GM19238 (cell line): ENCODE results near the gene SDR42E1.
"Not testable (repeated sequence)": the region's sequence is repeated elsewhere in the genome, so short reads cannot be mapped to it uniquely, and the experiment has no call there.

ENCODE experiments used
- DNase-seq: peaks from one replicate; pipeline ENCODE4 v3.0.0; 2011; ENCODE audit warnings: low spot score; ENCODE audit not compliant: insufficient read length

SDR42E1 gene

DNA sequence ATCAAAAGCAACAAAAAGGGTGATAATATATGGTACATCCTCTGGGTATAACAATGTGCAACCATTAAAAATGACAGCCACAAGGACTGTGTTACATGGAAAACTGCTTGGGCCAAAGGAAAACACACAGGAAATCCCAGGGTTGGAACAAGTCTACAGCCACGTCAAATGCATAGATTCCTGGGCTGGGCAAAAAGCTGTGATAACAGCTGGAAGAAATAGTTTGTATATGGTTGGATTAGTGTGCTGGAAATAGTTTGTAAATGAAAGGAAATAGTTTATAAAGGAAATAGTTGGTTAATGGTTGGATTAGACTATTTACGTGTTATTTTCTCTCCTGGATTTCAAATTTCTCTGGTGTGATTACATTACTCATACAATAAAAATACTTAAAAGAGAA lies 26.4 kb upstream of the SDR42E1 start:
- DNase-seq: no peak

DNA sequence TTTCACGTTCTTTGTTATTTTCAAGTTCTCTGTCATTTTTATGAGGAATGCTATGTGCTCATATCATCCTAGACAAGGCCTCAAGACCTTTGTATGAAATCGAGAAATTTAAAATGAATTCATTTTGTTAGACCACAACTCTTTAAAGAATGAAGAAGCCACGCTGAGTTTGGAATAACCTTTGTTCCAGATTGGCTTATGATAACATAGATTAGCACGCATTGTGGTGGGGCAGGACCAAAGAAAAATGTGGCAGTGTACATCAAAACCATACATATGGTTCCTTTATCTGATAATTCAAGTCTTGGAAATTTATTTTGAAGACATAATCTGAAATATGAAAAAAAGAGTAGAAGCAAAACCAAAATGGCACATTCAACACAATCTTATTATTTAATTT lies 26.0 kb upstream of the SDR42E1 start:
- no peak for DNase-seq

DNA sequence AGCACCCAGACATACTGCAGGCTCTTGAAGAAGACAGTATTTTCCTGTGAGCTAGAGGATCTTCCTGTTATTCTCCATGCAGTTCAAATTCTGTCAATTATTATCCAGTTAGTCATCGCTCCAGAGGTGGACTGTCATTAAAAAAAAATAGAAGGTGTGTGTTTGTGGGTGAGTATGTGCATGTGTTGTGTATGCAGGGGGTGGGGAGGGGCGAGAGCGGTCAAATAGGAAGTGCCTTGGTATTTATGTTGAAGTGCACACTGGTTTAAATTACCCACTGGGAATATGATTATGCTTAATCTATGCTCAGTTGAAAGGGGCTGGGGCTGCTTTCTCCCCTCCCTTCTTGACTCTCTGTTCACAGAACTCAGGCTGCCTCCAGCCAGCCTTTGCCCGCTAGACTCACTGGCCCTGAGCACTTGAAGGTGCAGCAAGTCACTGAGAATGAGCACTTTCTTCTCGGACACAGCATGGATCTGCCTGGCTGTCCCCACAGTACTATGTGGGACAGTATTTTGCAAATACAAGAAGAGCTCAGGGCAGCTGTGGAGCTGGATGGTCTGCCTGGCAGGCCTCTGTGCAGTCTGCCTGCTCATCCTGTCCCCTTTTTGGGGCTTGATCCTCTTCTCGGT lies 23.8 kb upstream of the SDR42E1 start, which contains the start of gene HSD17B2:
Gene HSD17B2 (plus strand): TSS at position 273 of the 632 bp plus-strand sequence. CDS start 172 bp downstream, at position 445.
- DNase-seq: no peak

DNA sequence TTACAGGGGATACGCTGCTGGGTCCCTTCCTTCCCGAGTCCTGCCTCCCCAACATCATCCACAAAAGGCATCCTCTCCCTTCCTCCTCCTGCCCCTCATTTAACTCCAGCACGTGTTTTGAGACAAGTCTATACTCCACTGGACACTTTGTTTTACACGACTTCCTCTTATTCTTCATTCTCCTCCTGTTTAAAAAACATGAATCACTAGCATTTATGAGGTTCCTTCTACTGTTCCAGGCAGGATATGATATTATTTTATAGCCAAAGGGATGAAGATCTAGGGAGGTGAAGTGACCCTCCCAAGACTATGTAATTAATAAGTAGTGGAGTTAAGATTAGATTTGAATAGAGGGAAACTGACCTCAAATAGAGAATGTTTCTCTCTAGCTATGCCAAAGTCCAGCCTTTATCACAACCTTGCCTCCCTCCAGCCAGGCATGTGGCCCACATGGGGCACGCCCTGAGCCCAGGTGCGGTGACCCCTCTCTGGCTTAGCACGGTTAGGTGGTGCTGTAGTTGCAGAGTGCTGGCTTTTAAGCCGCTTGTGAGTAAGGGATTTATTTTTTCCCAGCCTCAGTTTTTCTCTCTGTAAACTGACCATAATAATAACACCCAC lies 22.5 kb upstream of the SDR42E1 start:
- no peak for DNase-seq

DNA sequence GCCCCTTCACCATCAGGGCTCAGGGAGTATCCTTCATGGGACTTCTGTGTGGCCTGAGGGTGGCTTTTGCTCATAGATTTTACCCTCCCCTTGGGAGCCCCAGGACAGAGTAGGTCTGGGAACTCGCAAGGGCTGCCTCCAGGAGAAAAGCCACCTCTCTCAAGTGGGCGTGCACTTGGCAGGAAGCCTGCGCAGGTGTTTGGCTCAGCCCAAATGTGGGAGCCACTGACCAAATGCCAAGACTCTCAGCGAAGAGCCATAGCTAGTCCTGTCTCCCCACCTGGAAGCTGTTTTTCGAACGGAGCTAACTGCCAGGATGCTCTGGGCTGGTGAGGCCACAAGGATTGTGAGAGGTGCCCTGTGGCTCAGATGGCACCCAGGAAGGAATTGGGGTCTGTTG lies 21.7 kb upstream of the SDR42E1 start:
- no peak for DNase-seq

DNA sequence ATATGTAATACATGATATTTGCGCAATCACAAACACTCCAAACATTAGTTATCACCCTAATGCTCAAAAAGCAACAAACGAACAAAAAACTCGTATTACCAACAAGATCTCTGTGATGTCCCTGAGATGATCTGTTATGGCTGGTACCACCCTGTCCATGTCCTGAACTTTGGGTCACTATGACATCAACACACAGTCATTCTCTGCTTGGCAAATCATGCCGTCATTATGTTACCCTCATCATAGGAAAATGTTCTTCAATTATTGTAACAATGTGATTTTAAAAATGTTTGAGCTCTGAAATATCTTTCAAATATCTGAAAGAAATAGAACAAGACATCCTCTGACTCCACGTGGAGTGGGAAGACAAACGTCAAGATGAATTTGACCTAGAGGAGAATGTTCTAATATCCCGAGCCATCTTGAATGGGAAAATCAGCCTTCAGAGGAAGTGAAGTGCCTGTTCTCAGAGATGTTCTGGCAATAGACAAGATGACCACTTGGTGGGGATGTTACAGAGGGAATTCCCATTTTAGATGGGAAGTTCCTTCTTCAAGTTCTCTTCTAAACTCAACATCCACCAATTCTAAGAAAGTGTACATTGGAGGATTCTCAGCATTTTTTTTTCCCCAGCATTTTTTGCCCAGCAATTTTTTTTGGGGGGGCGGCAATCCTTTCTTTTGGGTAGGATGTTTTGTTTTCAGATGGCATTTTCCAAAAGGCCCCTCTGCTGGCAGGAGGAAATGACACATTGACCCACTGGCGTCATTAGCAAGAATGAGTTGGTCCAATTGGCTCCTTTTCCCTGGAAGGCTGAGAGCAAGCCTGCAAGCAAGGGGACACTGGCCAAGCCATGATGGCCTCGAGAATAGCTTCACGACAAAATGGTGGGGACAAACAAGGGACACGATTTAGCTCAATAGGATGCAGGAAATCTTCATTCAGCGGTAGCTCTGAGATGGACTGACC lies 20.1 kb upstream of the SDR42E1 start:
- no peak for DNase-seq

DNA sequence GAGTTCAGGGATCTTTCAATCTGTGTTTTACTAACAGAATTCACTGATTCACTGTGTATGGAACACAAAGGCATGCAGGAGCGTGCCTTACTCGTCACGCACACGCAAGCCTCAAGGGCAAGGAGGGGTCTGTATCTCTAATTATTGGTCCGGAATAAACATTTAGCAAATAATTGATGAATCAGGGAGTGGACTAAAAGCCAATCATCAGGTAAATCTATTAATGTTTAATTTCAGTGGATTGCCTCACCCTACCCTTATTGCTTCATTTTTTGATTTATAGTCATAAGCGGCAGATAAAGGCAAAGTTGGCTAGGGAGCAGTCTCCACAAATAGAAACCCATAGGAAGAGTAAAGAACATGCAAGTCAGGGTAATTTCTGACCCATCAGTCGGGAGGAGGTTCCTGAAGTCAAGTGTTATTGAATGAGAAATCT lies 16.4 kb upstream of the SDR42E1 start:
- DNase-seq: no peak

DNA sequence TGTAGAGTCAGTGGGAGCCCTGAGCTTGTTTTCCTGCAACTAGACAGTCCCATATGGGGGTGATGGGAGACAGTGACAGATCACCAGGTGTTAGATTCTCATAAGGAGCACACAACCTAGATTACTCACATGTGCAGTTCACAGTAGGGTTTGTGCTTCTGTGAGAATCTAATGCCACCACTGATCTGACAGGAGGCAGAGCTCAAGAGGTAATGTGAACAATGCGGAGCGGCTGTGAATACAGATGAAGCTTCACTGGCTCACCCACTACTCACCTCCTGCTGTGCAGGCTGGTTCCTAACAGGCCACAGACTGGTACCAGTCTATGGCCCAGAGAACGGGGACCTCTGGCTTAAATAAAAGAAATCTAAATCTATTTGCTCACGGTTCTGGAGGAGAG lies 13.6 kb upstream of the SDR42E1 start:
- no peak for DNase-seq

DNA sequence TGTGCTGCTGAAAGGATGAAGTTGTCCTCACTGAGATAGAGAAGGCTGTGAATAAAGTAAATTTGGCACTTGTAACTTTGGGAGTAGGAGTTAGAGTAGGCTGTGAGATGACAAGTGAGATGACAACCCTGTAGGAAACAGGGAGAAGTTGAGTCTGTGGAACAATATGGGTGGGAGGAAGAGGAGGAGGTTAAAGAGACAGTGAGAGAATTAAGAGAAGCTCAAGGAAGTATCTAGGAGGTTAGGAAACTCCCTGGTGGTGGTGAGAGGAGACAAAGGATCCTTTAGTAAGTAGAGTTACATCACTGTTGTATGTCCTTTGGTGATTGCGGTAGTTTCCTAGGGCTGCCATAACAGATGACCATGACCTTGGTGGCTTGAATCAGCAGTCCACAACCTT lies 13.0 kb upstream of the SDR42E1 start:
- DNase-seq: no peak

DNA sequence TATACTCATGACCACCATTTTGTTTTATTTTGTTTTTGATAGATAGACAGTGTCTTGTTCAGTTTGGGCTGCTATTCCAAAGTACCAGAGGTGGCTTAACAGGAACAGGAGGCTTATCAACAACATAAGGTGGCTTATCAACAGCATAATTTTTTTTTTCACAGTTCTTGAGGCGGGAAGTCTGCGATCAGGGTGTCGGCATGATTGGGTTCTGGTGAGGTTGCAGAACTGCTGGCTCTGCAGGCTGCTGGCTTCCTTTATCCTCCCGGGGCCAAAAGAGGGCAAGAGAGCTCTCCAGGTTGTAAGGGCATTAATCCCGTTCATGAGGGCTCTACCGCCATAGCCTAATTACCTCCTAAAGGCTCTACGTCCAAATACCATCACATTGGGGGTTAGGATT lies 11.9 kb upstream of the SDR42E1 start:
- DNase-seq: no peak

DNA sequence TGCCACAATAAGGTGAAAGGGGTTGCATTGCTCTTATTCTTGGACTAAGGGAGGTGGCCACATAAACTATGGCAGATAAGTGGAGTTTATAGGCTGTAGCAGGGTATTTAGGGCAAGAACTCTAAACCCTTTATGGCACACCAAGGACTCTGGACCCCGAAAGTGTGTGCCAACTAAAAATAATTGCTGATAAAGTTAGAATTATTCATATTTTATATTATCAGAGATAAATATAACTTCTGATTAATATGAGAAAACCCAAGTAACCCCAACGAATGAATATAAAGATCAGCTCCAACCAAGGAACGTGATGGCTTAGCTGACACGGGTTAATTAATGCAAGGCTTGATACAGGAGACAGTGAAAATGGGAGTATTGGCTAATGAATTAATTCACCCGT lies 8.8 kb upstream of the SDR42E1 start:
- DNase-seq: no peak

DNA sequence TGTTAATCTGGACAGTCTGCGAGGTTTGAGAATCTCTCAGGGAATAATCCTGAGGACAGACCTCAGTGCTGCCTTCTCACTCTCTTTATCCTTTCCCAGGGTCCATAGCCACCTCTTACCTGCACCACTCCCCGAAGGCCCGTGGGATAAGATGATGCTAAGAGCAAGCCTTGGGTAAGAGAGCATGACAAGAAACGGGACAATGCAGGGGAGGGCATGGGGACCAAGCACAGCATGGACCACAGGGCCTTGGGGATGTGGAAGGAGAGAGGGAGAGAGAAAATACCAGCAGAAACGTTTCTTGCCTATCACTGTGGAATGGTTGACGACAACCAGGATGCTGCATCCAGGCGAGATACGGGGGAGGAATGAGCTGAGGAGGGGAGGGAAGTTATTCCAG lies 8.3 kb upstream of the SDR42E1 start:
- no peak for DNase-seq

DNA sequence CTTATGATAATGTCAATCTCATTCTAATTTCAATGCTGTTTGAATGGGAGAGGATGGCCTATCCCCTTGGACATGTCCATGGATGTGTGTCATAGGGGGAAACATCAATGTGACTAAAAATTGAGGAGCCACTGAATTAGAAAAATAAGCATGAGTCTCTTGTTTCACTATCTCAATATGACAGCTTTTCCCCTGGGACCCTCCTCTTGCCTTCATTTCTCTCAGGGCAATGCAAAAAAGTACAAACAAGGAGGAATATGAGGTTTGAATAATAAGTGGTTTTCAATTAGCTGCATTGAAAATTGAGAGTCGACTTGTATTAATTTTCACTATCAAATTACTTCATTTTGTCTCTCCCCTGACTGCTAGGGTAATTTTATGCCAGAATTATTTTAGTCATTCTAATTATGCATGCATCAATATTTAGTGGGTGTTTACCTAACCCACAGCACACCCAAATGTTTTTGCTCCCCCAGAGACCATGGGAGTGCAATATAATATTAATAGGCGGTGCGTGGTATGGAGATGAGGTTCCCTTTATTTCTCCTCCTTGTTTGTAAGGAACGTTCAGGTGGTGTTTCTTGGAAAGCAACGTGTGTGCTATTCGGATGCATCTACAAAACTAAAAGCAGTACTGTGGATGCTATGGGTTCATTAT lies 6.8 kb upstream of the SDR42E1 start:
- no peak for DNase-seq

DNA sequence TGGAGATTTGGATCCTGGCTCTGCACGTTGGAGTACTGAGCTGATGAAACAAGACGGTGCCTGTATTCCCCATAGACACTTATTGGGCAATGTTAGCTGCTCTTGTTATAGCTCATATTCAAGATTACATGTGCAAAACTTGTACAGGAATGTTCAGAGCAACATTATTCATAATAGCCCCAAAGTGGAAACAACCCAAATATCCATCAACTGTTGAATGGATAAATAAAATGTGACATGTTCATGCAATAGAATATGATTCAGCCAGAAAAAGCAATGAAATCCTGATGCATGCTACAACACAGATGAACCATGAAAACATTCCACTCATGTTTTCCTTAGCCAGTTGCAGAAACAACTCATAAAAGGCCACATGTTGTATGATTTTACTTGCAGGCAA lies 5.7 kb upstream of the SDR42E1 start:
- no peak for DNase-seq

DNA sequence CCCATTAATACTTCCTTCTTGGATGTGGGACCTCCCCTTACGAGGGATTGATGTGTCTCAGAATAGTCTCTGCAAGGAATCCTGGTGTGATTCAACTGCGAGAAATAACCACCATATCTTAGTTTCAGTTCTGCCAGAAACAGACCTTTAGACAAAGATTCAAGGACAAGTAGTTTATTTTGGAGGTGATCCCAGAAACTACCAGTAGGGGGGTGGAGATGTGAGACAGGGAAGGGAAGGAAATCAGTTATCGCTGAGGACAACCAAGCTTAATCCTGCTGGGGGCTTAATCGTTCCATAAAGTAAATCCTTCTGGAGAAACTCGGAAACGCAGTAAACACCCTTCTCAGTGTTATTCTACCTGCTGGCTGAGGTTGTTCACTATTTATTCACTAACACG lies 5.0 kb upstream of the SDR42E1 start:
- no peak for DNase-seq

DNA sequence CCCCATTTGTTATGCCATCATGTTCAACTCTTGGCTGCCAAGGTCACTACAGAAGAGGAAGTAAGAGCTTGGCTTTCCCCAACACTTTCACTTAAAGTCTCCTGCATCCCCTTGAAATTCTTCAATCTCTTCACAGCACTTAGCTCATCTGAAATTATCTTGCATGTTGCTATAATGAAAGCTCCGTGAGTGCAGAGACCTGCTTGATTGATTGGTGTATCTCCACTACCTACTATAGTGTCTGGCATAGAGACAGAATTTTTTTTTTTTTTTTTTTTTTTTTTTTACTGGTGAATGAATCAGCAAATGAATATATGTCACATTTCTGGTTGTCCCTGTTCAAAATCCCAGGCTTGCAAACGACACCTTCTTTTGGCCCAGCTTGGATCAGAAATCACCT lies 1.9 kb upstream of the SDR42E1 start:
- DNase-seq: no peak

DNA sequence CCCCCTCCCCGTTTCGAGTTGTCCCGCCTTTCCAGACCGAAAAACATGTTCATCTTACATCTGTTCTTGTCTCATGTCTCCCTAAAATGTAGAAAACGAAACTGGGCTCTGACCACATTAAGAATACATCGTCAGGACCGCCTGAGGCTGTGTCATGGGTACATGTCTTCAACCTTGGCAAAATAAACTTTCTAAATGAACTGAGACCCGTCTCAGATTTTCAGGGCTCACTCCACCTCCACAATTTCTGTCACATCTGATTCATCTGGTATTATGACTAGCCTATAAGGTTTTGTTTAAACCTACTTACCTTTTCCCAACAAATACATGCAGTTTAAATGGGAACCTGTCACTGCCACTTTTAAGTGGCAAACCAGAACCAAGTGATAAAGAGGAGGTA lies 621 bp downstream of the SDR42E1 start:
- DNase-seq: no peak

DNA sequence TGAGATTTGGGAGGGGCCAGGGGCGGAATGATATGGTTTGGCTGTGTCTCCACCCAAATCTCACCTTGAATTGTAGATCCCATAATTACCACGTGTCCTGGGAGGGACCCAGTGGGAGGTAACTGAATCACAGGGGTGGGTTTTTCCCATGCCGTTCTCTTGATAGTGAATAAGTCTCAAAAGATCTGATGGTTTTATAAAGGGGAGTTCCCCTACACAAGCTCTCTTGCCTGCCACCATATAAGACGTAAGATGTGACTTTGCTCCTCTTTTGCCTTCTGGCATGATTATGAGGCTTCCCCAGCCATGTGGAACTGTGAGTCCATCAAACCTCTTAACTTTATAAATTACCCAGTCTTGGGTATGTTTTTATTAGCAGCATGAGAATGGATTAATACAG lies 1.5 kb downstream of the SDR42E1 start:
- not testable (repeated sequence) for DNase-seq

DNA sequence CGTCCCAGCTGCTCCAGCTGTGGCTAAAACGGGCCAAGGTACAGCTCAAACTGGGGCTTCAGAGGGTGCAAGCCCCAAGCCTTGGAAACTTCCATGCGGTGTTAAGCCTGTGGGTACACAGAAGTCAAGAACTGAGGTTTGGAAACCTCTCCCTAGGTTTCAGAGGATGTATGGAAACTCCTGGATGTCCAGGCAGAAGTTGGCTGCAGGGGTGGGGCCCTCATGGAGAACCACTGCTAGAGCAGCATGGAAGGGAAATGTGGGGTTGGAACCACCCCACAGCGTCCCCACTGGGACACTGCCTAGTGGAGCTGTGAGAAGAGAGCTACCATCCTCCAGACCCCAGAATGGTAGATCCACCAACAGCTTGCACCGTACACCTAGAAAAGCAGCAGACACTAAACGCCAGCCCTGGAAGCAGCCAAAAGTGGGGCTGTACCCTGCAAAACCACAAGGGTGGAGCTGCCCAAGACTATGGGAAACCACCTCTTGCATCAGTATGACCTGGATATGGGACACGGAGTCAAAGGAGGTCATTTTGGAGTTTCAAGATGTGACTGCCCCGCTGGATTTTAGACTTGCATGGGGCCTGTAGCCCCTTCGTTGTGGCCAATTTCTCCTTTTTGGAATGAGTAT lies 2.2 kb downstream of the SDR42E1 start:
- DNase-seq: no peak

DNA sequence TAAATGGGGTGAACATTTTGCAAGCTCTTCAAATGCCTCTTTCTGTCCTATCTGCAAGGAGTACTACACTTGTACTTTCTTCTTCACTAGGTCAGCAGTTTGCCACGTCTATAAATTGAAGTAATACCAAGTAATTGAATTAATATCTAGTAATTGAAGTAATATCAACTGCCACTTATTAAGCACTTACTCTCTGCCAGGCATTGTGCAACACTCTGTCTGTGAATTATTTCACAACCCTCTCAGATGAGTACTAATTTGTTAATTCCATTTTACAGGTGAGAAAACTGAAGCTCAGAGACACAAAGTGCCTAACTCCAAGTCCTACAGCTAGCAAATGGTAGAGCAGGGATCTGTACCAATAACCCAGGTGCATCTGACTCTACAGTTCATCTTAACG lies 4.1 kb downstream of the SDR42E1 start:
- no peak for DNase-seq

DNA sequence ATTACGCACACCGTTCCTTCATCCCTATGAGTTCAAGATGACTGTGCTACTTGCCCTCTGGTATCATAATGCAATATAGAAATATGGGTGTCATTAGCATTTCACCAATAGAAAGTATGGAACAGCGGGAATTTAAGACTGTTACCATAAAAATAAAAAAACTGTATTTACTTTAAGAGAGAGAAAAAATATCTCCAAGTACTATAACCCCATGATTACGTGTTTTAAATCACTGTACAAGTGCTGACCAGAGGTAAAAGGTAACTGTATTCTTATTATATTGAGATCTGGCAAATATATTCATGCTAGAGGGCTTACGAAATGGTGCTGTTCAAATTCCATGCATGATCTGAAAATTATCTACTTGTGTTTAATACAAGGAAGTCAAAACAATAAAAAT lies 5.2 kb downstream of the SDR42E1 start:
- DNase-seq: no peak
